ENCODE measurements around the gene GJD4. TPM values are rescaled to one million over a fixed set of nuclear protein-coding genes. Genes with fewer than 3 reads are reported as not detected.

The GJD4 gene, protein sequence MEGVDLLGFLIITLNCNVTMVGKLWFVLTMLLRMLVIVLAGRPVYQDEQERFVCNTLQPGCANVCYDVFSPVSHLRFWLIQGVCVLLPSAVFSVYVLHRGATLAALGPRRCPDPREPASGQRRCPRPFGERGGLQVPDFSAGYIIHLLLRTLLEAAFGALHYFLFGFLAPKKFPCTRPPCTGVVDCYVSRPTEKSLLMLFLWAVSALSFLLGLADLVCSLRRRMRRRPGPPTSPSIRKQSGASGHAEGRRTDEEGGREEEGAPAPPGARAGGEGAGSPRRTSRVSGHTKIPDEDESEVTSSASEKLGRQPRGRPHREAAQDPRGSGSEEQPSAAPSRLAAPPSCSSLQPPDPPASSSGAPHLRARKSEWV
- total RNA-seq = not detected

DNA sequence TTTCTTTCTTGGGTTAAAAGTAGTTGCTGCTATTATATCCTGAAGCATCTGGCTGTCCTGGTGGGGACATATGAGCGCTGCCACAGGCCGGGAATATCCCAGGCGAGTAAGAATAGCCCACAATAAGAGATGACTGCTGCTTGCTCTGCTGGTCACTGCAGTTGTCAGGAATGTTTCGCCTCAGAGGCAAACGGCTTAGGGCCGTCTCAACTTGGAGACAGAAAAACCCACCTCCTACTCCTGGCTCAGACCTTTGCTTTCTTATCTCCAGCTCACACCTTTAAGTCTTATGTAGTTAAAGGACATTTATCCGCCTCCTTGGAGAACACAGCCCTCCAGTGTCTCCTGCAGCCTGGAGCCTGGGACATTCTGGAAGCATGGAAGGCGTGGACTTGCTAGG, at the start of gene GJD4:
Gene GJD4 (plus strand): TSS at position 151 of the 400 bp plus-strand sequence. CDS start 227 bp downstream, at position 378.
- Histone ChIP-seq H3K9me3 (no peaks in the 10 kb centered on the region), H3K4me1 (peaks cover 0 to 12% (median 0%) of the 10 kb centered on the region in 4 donors), H3K4me3 (no peak within 1 kb of the TSS), H3K36me3 (no peaks in the 10 kb centered on the region), H3K27ac (no peak within 1 kb of the TSS), H3K27me3 (peaks cover 0 to 11% of the 10 kb centered on the region in 2 donors)
- TF ChIP-seq, protein P1, sequence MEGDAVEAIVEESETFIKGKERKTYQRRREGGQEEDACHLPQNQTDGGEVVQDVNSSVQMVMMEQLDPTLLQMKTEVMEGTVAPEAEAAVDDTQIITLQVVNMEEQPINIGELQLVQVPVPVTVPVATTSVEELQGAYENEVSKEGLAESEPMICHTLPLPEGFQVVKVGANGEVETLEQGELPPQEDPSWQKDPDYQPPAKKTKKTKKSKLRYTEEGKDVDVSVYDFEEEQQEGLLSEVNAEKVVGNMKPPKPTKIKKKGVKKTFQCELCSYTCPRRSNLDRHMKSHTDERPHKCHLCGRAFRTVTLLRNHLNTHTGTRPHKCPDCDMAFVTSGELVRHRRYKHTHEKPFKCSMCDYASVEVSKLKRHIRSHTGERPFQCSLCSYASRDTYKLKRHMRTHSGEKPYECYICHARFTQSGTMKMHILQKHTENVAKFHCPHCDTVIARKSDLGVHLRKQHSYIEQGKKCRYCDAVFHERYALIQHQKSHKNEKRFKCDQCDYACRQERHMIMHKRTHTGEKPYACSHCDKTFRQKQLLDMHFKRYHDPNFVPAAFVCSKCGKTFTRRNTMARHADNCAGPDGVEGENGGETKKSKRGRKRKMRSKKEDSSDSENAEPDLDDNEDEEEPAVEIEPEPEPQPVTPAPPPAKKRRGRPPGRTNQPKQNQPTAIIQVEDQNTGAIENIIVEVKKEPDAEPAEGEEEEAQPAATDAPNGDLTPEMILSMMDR (IDR thresholded peaks at IDR 0.05) = no peak
- TF ChIP-seq POLR2A (IDR thresholded peaks at IDR 0.05) = no peak
- DNase-seq = no peak

DNA sequence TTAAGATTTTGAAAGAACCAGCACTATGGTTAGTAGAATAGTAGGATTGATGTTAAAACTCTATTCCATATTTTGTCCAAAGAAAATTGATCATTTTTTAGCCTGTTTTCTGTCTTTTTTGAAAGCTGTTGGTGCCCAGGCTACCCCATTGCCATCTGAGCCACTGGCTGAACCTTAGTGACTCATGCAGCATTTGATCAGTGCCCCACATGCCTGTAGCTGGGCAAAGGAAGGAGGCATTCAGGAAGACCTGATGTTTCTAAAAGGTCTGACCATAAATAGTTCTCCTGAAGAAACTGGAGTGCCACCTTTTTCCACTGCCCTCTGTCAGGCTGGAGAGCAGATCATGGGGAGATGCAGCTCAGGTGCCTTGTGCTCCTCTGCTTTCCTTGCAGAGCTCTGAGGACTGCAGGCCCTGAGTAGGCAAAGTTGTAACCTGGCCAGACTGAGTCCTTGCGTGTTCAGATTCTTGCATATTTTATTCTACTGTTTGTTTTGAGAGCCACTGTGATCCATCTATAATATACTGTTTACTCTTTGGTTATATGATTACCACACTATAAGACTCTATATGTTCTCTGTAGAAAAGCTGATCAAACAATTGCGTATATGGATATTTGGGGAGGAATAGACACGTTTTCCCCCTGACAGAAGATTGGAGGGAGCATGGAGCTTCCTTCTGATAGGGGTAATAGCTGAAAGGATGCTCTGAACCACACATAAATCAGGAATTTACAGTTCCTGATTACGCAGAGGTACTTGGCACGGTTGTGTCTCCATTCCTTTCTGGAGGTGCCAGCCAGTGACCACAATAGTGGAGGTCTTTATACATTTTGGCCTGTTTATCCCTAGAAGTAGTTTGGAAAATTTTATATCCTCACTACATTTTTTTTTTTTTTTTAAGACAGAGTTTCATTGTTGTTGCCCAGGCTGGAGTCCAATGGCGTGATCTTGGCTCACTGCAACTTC, 48.9 kb upstream of the GJD4 start:
- H3K36me3 ChIP-seq = peaks cover 0 to 22% (median 0%) of the 10 kb centered on the region in 3 donors
- no peak for DNase-seq
- H3K27me3 ChIP-seq = no peaks in the 10 kb centered on the region
- H3K27ac ChIP-seq = no peak overlapping the region
- no peaks in the 10 kb centered on the region for H3K9me3 ChIP-seq
- H3K4me1 ChIP-seq = no peaks in the 10 kb centered on the region
- no peak for TF ChIP-seq POLR2A (IDR thresholded peaks at IDR 0.05)
- TF ChIP-seq, protein P1 (IDR thresholded peaks at IDR 0.05) = no peak
- H3K4me3 ChIP-seq = no peak overlapping the region

DNA sequence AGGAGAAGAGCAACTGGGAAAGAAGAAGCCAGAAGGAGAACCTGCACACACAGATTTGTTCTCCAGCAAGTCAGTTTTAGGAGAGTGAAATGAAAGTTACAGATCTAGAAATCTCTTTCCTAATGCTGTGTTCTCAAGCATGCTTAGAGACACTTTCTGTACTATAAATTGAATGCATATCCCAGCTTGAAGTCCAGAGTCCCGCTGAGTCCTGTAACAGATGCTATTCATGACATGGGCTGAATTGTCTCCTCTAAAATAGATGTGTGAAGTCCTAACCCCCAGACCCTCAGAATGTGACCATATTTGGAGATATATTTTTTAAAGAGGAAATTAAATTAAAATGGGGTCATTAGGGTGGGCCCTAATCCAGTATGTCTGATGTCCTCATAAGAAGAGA, 46.9 kb upstream of the GJD4 start:
- Histone ChIP-seq H3K9me3 (no peaks in the 10 kb centered on the region), H3K4me1 (no peaks in the 10 kb centered on the region), H3K27me3 (no peaks in the 10 kb centered on the region), H3K36me3 (peaks cover 0 to 20% (median 0%) of the 10 kb centered on the region in 3 donors), H3K4me3 (no peak overlapping the region), H3K27ac (no peak overlapping the region)
- TF ChIP-seq POLR2A (IDR thresholded peaks at IDR 0.05) = no peak
- TF ChIP-seq, protein P1 (IDR thresholded peaks at IDR 0.05) = no peak
- no peak for DNase-seq

DNA sequence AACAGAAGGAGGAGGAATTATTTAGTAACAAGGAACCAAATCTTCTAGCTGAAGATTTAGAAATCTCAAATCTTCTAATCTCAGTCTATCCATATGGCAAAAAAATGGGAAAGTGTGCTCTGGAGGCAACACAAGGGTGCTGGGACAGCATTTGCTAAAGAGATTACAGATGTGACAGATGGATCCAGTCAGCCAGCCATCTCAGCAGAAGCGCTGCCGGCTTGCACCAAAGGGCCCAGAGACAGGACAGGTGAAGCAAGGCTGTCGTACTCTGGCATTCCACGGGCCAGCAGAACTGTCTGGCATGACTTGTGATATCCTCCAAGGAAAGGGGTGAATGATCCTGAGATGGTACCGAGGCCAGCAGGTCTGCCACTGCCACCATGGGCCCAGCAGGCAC, 45.7 kb upstream of the GJD4 start:
- no peak for DNase-seq
- Histone ChIP-seq H3K36me3 (peaks cover 0 to 11% (median 0%) of the 10 kb centered on the region in 3 donors), H3K27ac (no peak overlapping the region), H3K4me1 (peaks cover 0 to under 1% (median 0%) of the 10 kb centered on the region in 4 donors), H3K27me3 (no peaks in the 10 kb centered on the region), H3K4me3 (no peak overlapping the region), H3K9me3 (no peaks in the 10 kb centered on the region)
- TF ChIP-seq, protein P1 (IDR thresholded peaks at IDR 0.05) = no peak
- no peak for TF ChIP-seq POLR2A (IDR thresholded peaks at IDR 0.05)

DNA sequence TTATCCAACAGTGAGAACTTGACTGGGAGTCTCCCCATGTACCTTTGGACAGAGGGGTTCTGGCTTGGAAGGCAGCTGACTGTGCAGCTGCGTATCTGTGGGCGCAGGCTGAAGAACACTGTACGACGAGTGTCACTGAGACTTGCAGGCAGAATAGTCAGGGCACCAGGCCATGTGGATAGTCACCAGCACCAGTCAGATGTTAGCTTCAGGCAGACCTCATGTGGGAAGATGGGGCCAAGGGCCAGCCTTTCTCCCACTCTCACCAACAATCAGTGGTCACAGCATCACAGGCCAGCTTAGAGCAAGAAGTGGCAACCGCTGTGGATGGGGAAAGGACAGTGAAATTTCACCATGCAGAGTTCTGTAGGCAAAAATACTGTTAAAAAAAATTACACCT, 43.4 kb upstream of the GJD4 start:
- no peak for TF ChIP-seq POLR2A (IDR thresholded peaks at IDR 0.05)
- TF ChIP-seq, protein P1 (IDR thresholded peaks at IDR 0.05) = no peak
- DNase-seq = no peak
- peaks cover 0 to 8% (median 3%) of the 10 kb centered on the region in 3 donors for H3K36me3 ChIP-seq
- no peak overlapping the region for H3K4me3 ChIP-seq
- no peaks in the 10 kb centered on the region for H3K9me3 ChIP-seq
- H3K4me1 ChIP-seq = peaks cover 0 to 3% (median 0%) of the 10 kb centered on the region in 4 donors
- H3K27me3 ChIP-seq = no peaks in the 10 kb centered on the region
- no peak overlapping the region for H3K27ac ChIP-seq
